PC-9 (cell line): ENCODE data around the gene PRKAG1.

Source experiments
- CTCF ChIP-seq: fragments of 200-600 bp; sonication (generic); conservative IDR thresholded peaks from 2 replicates; pipeline ENCODE4 v1.6.1; 2017; ENCODE audit warnings: mixed run types, antibody characterized with exemption, mild to moderate bottlenecking, moderate library complexity
- EZH2 ChIP-seq: fragments of 200-600 bp; sonication (generic); IDR thresholded peaks from 2 replicates; pipeline ENCODE4 v1.8.0; 2017; ENCODE audit warnings: antibody characterized with exemption, low read depth

- TF ChIP-seq CTCF, result peak; percentile 67
- no peak for TF ChIP-seq EZH2
These were observed 21.5 kb downstream of the PRKAG1 start for GRCh38 chr12:48996794-48997718.
